GM18505 (cell line): ENCODE data around the gene MBNL1.

Experiments used
- ATAC-seq: cut with Tn5 transposase; IDR thresholded peaks from one replicate; pipeline ENCODE4 v1.9.1; 2021; ENCODE audit not compliant: unreplicated experiment
- POLR2A ChIP-seq: IDR thresholded peaks from 4 replicates; pipeline ENCODE4 v1.6.1; 2011; ENCODE audit warnings: borderline replicate concordance; ENCODE audit not compliant: insufficient read depth, insufficient read length; ENCODE audit errors: extremely low read depth

The MBNL1 gene

DNA sequence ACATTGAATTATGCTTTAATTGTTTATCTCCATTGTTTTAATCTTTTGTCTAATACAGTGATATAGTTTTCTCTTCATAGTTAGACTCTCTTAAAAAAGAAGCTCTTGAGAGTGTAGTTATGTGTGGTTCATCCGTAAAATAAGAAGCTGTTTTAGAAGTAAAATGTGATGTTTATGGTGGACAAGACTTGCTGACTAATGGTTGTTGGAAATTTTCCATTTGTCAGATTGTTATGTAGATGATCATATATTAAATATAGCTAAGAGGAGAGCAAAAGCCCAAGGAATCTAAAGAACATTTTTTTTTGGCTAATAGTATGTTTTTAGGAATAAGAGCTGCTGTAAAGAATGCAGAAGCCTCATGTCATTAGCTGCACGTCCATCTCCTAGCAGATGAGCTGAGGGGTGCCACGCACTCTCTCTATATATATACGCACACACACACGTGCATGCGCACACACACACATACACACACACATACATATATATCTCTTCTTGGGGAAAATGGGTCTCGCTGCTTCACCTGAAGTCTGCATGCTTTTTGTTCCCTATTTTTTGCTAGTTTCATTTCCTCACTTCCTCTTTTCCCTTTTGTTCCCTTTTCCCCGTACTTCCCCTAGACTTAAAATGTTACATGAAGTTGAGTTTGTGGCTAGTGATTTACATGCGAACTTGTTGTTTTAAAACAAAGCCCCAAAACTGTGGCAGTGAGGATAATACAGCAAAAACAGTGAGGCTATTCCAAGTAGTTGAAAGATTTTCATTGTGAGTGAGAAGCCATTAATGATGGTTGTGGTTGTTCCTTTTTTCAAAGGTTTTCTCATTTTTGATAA is 107.8 kb downstream of the MBNL1 start:
- peak; percentile 68 for TF ChIP-seq POLR2A
- peak; percentile 85 for ATAC-seq

GRCh38 chr3:152377184-152377570 is 108.4 kb downstream of the MBNL1 start:
- peak; percentile 17 for ATAC-seq
- TF ChIP-seq POLR2A = no peak

- ATAC-seq = no peak
- no peak for TF ChIP-seq POLR2A
Observed at GRCh38 chr3:152379415-152380042, 110.8 kb downstream of the MBNL1 start.

- no peak for TF ChIP-seq POLR2A
- ATAC-seq = no peak
Observed at GRCh38 chr3:152380043-152380442, 111.3 kb downstream of the MBNL1 start.

GRCh38 chr3:152381881-152382295 is 113.2 kb downstream of the MBNL1 start:
- ATAC-seq = no peak
- no peak for TF ChIP-seq POLR2A

DNA sequence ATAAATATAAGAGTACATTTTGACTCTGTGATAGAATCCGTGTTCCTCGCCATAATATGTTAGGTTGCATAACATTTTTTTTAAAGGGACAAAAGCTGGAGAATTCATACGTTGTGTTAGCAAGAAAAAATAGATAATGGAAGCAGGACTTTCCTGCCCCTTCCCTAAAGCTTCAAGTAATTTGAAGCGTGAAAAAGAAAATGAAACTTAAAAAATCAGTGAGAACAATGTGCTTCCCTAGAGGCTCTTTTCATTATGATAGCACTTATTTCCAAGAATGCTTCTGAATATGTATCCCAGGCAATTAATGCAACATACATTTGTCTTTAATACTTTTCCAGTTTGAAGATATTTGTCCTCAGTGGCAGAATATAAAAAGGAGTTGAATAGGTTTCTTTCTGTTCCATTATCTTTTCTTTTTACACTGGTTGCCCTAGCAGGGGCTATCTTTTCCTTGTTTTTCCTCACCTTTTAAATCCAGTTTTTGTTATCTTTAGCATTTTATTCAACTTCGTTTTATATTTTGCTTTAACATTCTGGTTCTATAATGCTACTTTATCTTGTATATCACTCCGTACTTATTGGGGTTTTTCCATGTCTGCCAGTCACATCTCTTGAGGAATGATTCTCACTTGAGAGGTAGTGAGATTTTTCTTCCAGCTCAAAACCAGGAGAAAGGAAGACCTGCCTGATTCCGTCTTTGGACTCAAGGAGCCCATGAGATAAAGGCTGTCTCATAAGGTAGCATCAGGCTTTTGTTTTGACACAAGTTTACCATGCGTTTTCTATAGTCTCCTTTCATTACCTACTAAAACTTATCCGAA is 113.8 kb downstream of the MBNL1 start:
- no peak for ATAC-seq
- no peak for TF ChIP-seq POLR2A

DNA sequence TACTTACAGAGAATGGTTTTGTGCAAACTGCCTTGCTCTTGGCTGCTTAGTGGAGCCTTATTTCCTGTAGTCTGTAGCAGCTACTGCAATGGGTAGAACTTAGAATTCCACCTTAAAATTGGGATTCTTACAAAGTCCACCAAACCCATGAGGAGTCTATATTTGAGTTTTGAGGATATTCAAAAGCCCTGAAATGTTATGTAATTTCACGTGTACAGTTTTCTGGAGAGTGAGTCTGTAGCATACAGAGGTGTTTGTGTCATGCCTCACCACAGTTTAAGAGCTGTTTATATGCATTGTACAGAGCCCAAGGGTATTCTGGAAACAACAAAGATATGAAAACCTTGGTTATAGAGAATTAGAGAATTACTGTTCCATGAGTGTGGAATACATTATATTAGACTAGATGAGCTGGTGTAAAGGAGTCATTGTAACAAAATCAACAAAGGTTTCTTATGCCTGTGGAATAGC is 114.4 kb downstream of the MBNL1 start:
- no peak for ATAC-seq
- TF ChIP-seq POLR2A = no peak

DNA sequence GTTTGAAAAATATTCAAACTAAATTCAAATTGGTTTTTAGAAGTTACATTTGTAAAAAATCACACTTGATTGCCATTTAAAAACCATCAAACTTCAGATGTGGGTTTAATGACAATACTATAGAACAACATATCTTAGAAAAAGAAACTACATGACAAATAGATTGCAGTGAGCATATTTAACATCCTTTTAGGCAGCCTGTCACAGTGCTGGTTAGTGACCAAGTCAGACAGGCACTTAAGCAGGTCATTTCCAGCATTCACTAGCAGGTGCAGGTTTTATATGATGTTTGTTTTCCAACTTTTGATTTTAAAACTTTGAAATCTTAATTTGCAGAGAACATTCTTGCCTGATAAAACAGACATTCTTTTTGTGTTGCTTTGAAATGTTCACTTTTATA is 115.7 kb downstream of the MBNL1 start:
- no peak for ATAC-seq
- TF ChIP-seq POLR2A = no peak

DNA sequence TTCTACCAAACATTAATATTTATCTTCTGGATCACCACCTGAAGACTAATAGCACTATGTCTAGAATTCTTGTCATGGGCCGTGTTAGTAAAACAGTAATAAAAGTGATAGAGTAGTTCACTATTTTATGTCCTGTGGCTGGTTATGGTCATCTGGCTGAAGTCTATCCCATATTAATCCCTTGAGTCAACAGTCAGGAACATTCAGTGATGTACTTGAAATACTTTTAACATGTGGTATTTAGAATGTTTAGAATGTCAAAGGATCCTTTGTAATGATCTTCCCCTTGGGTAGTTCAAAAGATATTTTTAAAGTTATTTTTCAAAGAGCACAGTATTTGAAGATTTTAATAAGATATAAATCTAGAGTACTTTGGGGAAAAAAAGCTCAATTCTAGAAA is 117.0 kb downstream of the MBNL1 start:
- no peak for TF ChIP-seq POLR2A
- no peak for ATAC-seq

- TF ChIP-seq POLR2A = no peak
Observed at GRCh38 chr3:152386208-152386607, 117.5 kb downstream of the MBNL1 start.

DNA sequence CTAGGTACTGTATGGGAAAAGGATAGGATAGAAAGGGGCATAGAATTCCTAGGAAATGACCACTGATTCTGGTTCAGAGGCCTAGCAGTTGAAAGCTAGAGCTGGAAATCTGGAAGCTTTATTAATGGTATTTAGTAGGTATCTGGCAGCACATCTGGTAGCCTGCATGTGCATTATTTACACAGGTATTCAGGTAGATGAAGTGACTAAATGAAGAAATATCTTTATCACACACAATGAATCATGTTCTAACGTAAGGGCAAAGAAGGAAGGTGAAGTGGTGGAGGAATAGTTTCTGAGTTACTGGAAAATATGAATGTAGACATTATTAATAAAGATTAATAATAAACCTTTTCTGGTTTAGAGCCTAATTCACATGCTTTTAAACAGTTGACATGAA is 119.9 kb downstream of the MBNL1 start:
- no peak for TF ChIP-seq POLR2A
- ATAC-seq = no peak

More at GRCh38 chr3:152386208-152386607, 117.5 kb downstream of the MBNL1 start:
- no peak for ATAC-seq

DNA sequence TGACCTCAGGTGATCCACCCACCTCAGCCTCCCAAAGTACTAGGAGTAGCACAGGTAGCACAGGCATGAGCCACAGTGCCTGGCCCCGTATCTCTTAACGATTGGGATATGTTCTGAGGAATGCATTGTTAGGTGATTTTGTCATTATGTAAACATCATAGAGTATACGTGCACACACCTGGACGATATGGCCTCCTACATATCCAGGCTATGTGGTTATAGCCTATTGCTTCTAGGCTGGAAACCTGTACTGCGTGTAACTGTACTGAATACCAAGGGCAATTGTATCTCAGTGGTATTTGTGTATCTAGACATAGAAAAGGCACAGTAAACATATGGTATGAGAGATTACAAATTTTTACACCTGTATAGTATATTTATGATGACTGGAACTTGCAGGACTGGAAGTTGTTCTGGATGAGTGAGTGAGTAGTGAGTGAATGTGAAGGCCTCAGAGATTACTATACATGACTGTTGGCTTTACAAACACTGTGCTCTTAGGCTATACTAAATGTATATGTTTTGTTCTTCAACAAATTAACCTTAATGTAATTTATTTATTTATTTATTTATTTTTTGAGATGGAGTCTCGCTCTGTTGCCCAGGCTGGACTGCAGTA is 120.7 kb downstream of the MBNL1 start:
- no peak for ATAC-seq
- no peak for TF ChIP-seq POLR2A

DNA sequence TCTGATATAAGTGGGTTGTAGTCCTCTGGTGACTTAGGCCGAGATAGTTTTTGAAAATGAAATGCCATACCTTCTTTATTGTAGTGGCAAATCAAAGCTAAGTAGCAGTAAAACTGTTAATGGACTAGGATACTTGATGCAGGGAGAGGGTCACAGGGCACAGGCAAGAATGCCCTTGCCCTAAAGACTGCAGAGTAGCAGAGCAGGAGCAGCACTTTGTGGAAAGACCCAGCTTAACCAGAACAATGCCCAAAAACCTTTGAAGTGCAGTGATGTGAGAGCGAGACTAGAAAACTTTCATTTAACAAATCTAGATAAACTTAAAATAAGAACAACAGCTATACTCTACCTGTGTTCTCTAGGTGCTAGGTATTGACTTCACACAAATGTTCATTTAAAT is 121.9 kb downstream of the MBNL1 start:
- TF ChIP-seq POLR2A = no peak
- ATAC-seq = no peak
